Measurements from ENCODE around the gene CYP21A2.
"Not testable (repeated sequence)": the region's sequence is repeated elsewhere in the genome, so short reads cannot be mapped to it uniquely, and the experiment has no call there.

CYP21A2 gene

DNA sequence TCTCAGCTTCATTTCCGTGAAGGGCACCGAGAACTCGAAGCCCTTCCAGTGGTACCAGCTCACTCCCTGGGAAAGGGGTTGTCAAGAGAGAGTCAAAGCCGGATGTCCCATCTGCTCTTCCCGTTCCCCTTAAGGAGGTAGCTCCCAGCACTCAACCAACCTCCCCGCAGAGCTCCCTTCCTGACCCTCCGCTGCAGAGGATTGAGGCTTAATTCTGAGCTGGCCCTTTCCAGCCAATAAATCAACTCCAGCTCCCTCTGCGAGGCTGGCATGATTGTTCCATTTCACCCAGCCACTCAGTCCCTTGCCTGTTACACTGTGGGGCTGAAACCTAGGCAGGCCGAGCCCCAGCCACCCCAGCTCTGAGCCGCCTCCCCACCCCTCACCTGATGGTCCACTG is 3.2 kb downstream of the CYP21A2 start:
- H3K4me1 Mint-ChIP-seq (ENCODE audit: low read depth); H3K9me3 Mint-ChIP-seq; H3K36me3 Mint-ChIP-seq (ENCODE audit: low read depth); intact Hi-C loops (cut with micrococcal nuclease); H3K4me3 Mint-ChIP-seq; H3K27me3 Mint-ChIP-seq; H3K27ac Mint-ChIP-seq: not testable (repeated sequence)

DNA sequence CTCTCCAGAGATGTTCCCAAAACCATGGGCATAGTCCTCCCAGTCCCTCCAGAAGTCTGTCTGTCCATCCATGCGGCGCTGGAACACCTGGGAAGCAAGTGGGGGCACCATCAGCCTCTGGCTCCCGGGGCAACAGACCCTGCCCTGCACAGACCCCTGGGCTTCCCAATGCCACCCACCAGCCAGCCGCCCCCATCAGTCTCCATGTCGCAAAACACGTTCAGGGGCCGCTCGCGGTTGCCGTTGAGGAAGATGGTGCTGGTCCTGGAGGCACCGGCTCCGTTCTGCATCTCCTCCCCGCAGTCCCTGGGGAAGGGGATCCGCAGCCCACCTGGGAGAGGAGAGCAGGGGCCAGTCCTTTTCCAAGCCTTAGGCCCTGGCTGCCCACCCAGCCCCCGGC is 4.1 kb downstream of the CYP21A2 start:
- H3K9me3 Mint-ChIP-seq; H3K27me3 Mint-ChIP-seq; H3K4me3 Mint-ChIP-seq; intact Hi-C loops (cut with micrococcal nuclease); H3K4me1 Mint-ChIP-seq (ENCODE audit: low read depth); H3K36me3 Mint-ChIP-seq (ENCODE audit: low read depth); H3K27ac Mint-ChIP-seq: not testable (repeated sequence)

DNA sequence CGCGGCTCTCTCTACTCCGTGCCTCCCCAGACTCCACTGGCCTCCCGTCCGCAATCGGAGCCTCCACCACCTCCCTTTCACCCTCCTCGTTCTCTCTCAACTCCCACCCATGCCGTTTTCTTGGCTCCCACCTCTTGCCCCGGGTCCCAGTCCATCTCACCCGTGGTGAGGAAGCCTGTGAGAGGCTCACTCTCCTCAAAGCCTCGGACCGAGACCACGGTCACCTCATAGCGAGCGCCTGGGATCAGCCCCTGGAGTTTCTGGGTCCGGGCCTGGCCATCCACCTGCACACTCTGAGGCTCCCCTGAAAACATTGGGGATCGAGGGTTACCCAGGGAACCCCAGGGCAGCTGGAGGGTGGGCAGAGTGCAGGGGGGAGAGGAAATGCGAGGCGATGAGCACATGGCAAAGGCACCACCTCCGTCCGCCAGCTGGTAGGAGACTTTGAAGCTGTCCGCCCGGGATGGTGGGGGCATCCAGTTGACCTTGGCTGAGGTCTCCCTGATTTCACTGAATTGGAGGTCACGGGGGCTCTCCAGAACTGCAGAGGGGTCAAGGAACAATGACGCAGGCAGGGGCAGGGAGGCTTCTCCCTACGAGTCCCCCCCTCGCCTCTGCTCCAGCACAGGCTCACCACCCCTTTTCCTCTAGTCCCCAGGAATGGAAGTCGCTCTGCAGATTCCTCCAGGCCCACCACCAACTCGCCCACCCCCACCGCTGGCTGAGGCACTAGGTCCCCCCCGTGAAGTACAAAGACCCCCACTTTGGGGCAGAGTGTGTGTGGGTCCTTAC is 5.6 kb downstream of the CYP21A2 start:
- intact Hi-C loops (cut with micrococcal nuclease); H3K9me3 Mint-ChIP-seq; H3K27ac Mint-ChIP-seq; H3K36me3 Mint-ChIP-seq (ENCODE audit: low read depth); H3K4me1 Mint-ChIP-seq (ENCODE audit: low read depth); H3K27me3 Mint-ChIP-seq; H3K4me3 Mint-ChIP-seq: not testable (repeated sequence)

GRCh38 chr6:32044916-32045315 is 6.7 kb downstream of the CYP21A2 start:
- H3K27ac Mint-ChIP-seq; H3K4me1 Mint-ChIP-seq (ENCODE audit: low read depth); intact Hi-C loops (cut with micrococcal nuclease); H3K36me3 Mint-ChIP-seq (ENCODE audit: low read depth); H3K9me3 Mint-ChIP-seq; H3K4me3 Mint-ChIP-seq: not testable (repeated sequence)
- peaks cover 12% of the 10 kb centered on the region for H3K27me3 Mint-ChIP-seq

DNA sequence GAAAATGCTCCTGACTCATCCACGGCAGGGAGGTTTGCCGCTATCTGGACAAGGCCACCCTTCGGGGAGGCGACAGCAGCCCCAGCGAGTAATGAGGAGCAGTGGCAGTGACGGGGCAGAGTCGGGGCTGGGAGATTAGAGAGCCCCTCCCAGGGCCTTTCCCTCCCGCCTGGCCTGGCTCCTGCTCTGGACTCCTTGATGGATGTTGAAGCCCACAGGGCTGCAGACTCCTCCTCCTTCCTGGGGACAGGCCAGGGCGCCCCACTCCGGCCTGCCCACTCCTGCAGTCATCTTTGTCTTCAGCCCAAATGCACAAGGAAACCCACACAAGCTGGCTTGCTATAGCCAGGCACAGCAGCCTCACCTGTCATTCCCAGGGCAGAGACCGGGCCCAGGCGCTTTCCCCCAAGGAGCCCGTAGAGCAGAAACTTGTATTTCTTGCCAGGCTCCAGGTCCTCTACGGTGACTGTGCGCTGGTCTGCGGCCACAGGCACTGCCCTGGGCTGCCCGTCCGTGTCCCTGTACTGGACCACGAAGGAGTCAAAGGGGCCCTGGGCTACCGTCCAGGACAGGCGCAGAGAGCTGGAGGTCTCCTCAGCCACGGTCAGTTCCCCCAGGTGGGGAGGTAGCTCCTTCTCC is 7.7 kb downstream of the CYP21A2 start:
- no peaks in the 10 kb centered on the region for H3K9me3 Mint-ChIP-seq
- no peak overlapping the region for H3K4me3 Mint-ChIP-seq
- peaks cover 17% of the 10 kb centered on the region for H3K27me3 Mint-ChIP-seq
- H3K36me3 Mint-ChIP-seq (ENCODE audit: low read depth): no peaks in the 10 kb centered on the region
- no peak overlapping the region for H3K27ac Mint-ChIP-seq
- H3K4me1 Mint-ChIP-seq (ENCODE audit: low read depth): peaks cover 8% of the 10 kb centered on the region
- intact Hi-C loops (cut with micrococcal nuclease): no loop called here

DNA sequence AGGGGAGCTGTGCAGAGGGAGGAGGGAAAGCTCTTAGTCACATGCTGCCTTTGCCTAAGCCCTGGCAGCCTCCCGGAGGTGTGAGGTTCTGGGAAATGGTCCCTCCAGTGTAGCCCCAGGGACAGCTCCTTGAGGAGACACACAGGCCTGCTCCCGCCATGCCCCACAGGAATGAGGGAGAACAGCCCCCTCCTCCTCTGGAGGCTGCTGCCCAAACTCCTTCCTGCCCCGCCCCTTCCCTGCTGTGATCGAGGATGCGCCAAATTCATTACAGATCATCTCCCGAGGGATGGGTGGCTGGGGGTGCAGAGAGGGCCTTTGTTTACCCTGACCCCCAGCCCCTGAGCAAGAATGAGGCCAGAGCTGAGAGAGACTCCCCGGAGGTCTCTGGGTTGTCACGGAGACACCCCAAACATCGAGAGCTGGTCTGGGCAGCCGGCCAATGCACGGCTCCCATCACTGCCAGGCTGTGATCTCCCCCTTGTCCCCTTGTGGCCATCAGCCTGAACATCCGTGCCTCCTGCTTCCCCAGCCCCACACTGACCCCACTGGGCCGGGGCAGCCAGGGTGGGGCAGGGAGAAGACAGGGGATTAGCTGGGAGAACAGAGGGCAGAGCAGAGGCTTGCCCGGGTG is 8.4 kb downstream of the CYP21A2 start:
- H3K36me3 Mint-ChIP-seq (ENCODE audit: low read depth): no peaks in the 10 kb centered on the region
- H3K4me1 Mint-ChIP-seq (ENCODE audit: low read depth): peaks cover 8% of the 10 kb centered on the region
- H3K27ac Mint-ChIP-seq: no peak overlapping the region
- H3K9me3 Mint-ChIP-seq: no peaks in the 10 kb centered on the region
- H3K27me3 Mint-ChIP-seq: peaks cover 19% of the 10 kb centered on the region
- intact Hi-C loops (cut with micrococcal nuclease): no loop called here
- H3K4me3 Mint-ChIP-seq: no peak overlapping the region

DNA sequence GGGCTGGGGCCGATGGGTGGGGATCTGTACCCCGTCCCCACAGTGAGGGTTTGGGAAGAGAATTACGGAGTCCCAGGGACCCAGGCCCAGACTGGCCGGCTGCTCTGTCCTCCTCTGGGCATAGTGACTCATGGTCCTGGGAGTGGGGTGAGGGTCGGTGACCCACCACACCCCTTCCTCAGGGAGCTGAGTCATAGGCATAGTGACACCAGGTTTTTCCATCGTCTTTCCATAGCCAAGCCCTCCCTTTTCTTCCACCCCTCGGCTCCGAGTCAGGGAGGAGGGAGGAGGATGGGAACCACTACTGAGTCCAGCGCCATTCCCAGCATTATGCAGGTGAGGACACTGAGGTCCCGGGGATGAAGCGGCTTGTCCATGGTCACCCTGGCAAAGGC is 8.9 kb downstream of the CYP21A2 start:
- Mint-ChIP-seq H3K9me3 (no peaks in the 10 kb centered on the region), H3K27ac (no peak overlapping the region), H3K4me3 (no peak overlapping the region), H3K36me3 (ENCODE audit: low read depth) (no peaks in the 10 kb centered on the region), H3K4me1 (ENCODE audit: low read depth) (peaks cover 8% of the 10 kb centered on the region), H3K27me3 (peaks cover 23% of the 10 kb centered on the region)
- intact Hi-C loops (cut with micrococcal nuclease): no loop called here

GRCh38 chr6:32047539-32047854 is 9.3 kb downstream of the CYP21A2 start:
- H3K27me3 Mint-ChIP-seq: peaks cover 23% of the 10 kb centered on the region
- no peak overlapping the region for H3K27ac Mint-ChIP-seq
- H3K4me3 Mint-ChIP-seq: no peak overlapping the region
- H3K4me1 Mint-ChIP-seq (ENCODE audit: low read depth): peaks cover 8% of the 10 kb centered on the region
- H3K36me3 Mint-ChIP-seq (ENCODE audit: low read depth): no peaks in the 10 kb centered on the region
- intact Hi-C loops (cut with micrococcal nuclease): no loop called here
- no peaks in the 10 kb centered on the region for H3K9me3 Mint-ChIP-seq

DNA sequence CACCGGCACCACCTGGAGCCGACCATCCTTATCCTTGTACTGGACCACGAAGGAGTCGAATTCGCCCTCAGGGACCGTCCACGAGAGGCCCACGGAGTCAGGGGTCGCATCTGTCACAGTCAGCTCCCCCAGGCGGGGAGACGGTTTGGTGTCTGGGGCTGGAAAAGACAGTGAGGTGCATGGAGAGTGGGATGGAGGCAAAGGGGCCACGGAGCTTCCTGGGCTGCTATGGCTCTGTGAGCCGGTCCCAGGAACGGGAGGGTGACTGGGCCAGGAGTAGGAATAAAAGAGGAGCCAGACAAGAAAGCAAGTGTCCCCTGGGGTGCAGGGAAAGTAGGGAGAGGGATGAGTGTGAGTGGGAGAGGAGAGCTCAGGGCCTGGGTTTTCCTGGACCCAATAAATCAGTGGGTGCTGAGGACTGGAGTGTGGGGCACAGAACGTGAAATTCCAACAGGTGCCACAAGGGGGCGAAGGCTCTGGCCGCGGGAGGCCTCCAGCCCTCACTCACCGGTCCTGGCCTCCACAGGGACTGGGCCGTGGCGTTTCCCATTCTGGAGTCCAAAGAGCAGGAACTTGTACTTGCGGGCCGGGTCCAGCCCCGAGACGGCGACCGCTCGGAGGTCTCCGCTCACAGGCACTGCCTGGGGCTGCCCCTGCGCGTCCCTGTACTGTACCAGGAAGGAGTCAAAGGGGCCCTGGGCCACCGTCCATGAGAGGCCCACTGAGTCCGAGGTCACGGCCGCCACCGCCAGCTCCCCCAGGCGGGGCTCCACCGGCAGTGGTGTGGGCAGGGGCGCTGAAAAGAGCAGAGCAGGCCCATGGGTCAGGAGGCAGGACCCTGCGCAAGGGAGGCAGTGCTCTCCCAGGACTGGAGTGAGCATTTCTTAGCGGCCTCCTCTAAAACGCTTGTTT is 9.9 kb downstream of the CYP21A2 start:
- Mint-ChIP-seq H3K4me1 (ENCODE audit: low read depth) (peaks cover 8% of the 10 kb centered on the region), H3K36me3 (ENCODE audit: low read depth) (no peaks in the 10 kb centered on the region), H3K27me3 (peaks cover 24% of the 10 kb centered on the region), H3K27ac (no peak overlapping the region), H3K4me3 (no peak overlapping the region), H3K9me3 (no peaks in the 10 kb centered on the region)
- intact Hi-C loops (cut with micrococcal nuclease): no loop called here

DNA sequence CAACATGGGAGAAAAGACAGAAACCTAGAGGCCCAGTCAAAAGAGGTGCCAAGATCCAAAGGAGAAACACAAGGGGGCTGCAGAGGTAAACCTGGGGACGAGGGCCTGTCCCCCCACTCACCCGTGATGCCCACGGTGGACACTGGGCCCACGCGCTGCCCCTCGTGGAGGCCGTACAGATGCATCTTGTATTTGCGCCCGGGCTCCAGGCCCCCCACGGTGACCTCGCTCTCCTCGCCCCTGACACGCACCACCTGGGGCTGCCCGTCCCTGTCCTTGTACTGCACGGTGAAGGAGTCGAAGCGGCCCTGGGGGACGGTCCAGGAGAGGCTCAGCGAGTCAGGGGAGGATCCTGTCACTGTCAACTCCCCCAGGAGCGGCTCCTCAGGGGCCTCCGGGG is 10.9 kb downstream of the CYP21A2 start:
- H3K36me3 Mint-ChIP-seq (ENCODE audit: low read depth); H3K4me3 Mint-ChIP-seq; H3K4me1 Mint-ChIP-seq (ENCODE audit: low read depth); H3K27ac Mint-ChIP-seq; intact Hi-C loops (cut with micrococcal nuclease); H3K9me3 Mint-ChIP-seq: not testable (repeated sequence)
- H3K27me3 Mint-ChIP-seq: peaks cover 29% of the 10 kb centered on the region

DNA sequence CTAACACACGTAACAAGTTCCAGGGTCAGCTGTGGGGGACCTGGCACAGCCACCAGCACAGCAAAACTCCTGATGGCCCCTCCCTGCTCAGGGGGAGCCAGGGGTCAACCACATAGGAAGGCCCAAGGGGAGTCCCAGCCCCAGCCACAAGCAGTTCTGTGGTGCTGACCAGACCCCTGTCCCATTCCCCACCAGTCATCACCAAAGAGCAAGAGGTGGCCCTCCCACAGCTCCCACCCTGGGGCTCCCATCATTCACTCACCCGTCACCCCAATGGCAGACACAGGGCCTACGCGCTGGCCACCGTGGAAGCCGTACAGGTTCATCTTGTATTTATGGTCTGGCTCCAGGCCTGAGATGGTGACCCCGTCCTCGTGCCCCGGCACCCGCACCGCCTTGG is 11.5 kb downstream of the CYP21A2 start:
- H3K4me3 Mint-ChIP-seq; H3K4me1 Mint-ChIP-seq (ENCODE audit: low read depth); H3K27ac Mint-ChIP-seq; H3K9me3 Mint-ChIP-seq; intact Hi-C loops (cut with micrococcal nuclease); H3K36me3 Mint-ChIP-seq (ENCODE audit: low read depth): not testable (repeated sequence)
- peaks cover 33% of the 10 kb centered on the region for H3K27me3 Mint-ChIP-seq

DNA sequence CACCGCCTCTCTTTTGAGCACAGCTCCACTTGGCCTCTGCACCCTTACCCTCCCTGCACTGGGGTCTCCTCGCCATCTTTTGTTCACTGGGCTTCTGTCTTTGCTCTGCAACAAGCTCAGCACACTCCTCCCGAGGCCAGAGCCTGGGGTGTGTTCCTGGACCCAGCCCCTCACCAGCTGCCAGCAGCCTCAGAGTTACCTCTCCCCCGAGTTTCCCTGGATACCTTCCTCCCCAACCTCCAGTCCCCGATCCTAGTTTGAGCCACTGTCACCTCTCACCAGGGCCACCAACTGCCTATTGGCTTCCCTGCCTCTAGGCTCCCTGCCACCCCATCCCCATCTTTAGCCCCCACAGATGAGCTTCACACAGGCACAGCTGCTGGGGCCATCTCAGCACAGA is 12.3 kb downstream of the CYP21A2 start:
- Mint-ChIP-seq H3K27me3 (peaks cover 34% of the 10 kb centered on the region), H3K9me3 (no peaks in the 10 kb centered on the region), H3K36me3 (ENCODE audit: low read depth) (no peaks in the 10 kb centered on the region), H3K4me1 (ENCODE audit: low read depth) (peaks cover 8% of the 10 kb centered on the region), H3K4me3 (no peak overlapping the region), H3K27ac (no peak overlapping the region)
- intact Hi-C loops (cut with micrococcal nuclease): no loop called here

DNA sequence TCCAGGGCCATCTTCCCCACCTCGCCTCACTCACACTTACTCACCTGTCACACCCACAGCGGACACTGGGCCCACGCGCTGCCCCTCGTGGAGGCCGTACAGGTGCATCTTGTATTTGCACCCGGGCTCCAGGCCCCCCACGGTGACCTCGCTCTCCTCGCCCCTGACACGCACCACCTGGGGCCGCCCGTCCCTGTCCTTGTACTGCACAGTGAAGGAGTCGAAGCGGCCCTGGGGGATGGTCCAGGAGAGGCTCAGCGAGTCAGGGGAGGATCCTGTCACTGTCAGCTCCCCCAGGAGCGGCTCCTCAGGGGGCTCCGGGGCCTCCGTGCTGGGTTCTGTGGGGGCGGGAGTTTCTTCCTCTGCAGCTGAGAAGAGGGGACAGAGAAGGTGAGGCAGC is 14.4 kb downstream of the CYP21A2 start:
- H3K27me3 Mint-ChIP-seq: peaks cover 43% of the 10 kb centered on the region
- H3K36me3 Mint-ChIP-seq (ENCODE audit: low read depth); H3K4me1 Mint-ChIP-seq (ENCODE audit: low read depth); intact Hi-C loops (cut with micrococcal nuclease); H3K9me3 Mint-ChIP-seq; H3K27ac Mint-ChIP-seq; H3K4me3 Mint-ChIP-seq: not testable (repeated sequence)

- H3K27me3 Mint-ChIP-seq: peaks cover 42% of the 10 kb centered on the region
- H3K9me3 Mint-ChIP-seq; H3K36me3 Mint-ChIP-seq (ENCODE audit: low read depth); H3K4me3 Mint-ChIP-seq; intact Hi-C loops (cut with micrococcal nuclease); H3K4me1 Mint-ChIP-seq (ENCODE audit: low read depth); H3K27ac Mint-ChIP-seq: not testable (repeated sequence)
Observed at GRCh38 chr6:32053314-32053713, 15.1 kb downstream of the CYP21A2 start.

All from dendritic cell treated with granulocyte-macrophage colony-stimulating factor and Interleukin-4, amounts not matched to agents 40 ng/mL and 50 ng/mL, for 4 days (primary cell).